Left cardiac atrium (tissue), 4 donors: Measurements from ENCODE around the gene ZNF296. TPM values are rescaled to one million over a fixed set of nuclear protein-coding genes. Genes with fewer than 3 reads are reported as not detected.
"Not testable (repeated sequence)": the region's sequence is repeated elsewhere in the genome, so short reads cannot be mapped to it uniquely, and the experiment has no call there.

ENCODE experiments used
- ATAC-seq, 2 donors: fragments of 200-7000 bp; cut with Tn5 transposase; one replicate each; pipeline ENCODE4 v1.9.1; 2020; ENCODE audit warnings: mild to moderate bottlenecking in 2 of 2, moderate library complexity in 2 of 2
- DNase-seq: peaks from one replicate; pipeline ENCODE4 v3.0.0-alpha.2; 2020
- intact Hi-C, 2 donors: fragments of 100-400 bp; cut with DNase I; formaldehyde crosslinking; loops; one replicate each; pipeline versions ENCODE4 v1.14.1 to v1.15.1; 2022 to 2023
- long read RNA-seq: library from polyadenylated mRNA; unstranded; transcript quantifications from one replicate; pipeline ENCODE4 v2.0.0, GENCODE V29; 2021
- total RNA-seq, 2 donors: library from RNA; stranded (reverse); fragmentation: NEBNext Ultra II Directional; extraction: Animal tissue kit (Norgen Biotek cat#: 25700); gene quantifications; one replicate each; pipeline ENCODE4 v1.2.1, GENCODE V29; 2021
- donor health status: DM: no; HTN: yes; CAD: no.
- donor health status: DM: no; HTN: yes; CAD: no; lungs with severe emphysema.
- donor health status: DM: yes; HTN: yes; CAD: no.
- donor health status: Dilated cardiomyopathy.

ZNF296 gene
- under 1 TPM; 0.44 to 0.73 TPM for total RNA-seq
- long read RNA-seq, result 0 reads

- intact Hi-C loops, result no loop called here
- DNase-seq, result peak; percentile 74
These were observed at the start of gene ZNF296 for GRCh38 chr19:45076029-45076850. TSS of gene ZNF296 (minus strand) at chr19:45076478. CDS start at chr19:45076373, 105 bp downstream.

GRCh38 chr19:45125360-45125759 lies 49.1 kb upstream of the ZNF296 start:
- intact Hi-C loops, result no loop called here
- no peak for ATAC-seq

More at GRCh38 chr19:45076029-45076850, at the start of gene ZNF296:
- ATAC-seq, result peak; percentile 66 to 77

DNA sequence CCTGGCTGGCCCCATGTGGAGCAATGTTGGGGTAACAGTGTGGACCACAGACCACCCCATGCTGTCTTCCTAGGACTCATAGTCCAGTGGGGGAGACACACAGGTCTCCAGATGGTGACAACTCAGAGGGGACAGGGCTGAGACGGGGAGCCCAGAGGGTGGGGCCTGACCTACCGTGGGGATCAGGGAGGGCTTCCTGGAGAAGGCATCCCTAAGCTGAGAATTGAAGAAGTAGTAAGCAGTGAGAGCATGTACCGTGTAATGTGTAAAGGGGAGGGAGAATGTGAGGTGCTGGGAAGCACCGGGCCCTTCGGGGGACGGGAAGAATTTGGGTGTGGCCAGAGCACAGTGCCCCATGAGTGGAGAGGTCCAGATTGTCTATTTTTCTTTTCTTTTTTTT lies 47.7 kb upstream of the ZNF296 start:
- intact Hi-C loops, result no loop called here
- DNase-seq (no peak), ATAC-seq (no peak)

More at GRCh38 chr19:45125360-45125759, 49.1 kb upstream of the ZNF296 start:
- DNase-seq, result no peak

GRCh38 chr19:45123440-45123850 lies 47.2 kb upstream of the ZNF296 start:
- DNase-seq (no peak), ATAC-seq (no peak)
- intact Hi-C loops, result no loop called here

DNA sequence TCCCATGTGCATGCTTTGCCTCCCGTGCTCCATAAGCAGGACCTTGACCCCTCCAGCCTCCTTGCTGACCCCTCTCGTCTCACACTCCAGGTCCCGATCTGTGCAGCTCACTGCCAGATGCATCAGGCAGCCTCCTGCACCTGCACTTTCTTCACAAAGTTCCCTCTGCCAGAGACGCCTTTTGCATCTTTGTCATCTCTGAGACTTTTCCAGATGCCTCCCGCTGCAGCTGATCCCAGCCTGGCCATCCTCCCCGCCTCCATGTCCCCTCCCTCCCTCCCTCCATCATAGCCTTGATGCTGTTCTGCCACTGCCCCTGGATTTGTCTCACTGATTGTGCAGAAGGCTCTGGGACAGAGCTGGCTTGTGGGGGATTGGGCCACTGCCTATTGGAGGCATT lies 46.6 kb upstream of the ZNF296 start:
- intact Hi-C loops, result no loop called here
- ATAC-seq, result no peak
- DNase-seq, result no peak

- intact Hi-C loops, result no loop called here
- DNase-seq (no peak), ATAC-seq (no peak)
These were observed 45.6 kb upstream of the ZNF296 start for GRCh38 chr19:45121827-45122345.

DNA sequence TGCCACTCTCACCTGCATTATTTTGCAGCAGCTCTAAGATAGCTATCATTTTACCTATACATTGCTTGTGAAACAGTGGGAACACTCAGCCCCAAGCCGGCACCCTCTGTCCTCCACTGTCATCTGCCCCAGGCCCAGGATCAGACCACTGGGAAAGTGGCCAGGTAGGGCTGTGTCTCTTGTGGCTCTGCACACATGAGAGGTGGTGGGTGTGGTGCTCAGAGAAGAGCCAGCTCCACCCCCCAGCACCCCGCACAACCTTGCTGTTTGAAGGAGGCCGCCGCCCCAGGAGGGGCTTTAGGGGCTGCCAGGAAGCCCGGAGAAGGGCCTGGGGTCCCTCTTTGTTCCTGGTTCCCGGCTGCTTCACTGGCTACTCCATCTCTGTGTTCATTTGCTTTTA lies 43.3 kb upstream of the ZNF296 start:
- no peak for ATAC-seq
- DNase-seq, result no peak
- intact Hi-C loops, result no loop called here

DNA sequence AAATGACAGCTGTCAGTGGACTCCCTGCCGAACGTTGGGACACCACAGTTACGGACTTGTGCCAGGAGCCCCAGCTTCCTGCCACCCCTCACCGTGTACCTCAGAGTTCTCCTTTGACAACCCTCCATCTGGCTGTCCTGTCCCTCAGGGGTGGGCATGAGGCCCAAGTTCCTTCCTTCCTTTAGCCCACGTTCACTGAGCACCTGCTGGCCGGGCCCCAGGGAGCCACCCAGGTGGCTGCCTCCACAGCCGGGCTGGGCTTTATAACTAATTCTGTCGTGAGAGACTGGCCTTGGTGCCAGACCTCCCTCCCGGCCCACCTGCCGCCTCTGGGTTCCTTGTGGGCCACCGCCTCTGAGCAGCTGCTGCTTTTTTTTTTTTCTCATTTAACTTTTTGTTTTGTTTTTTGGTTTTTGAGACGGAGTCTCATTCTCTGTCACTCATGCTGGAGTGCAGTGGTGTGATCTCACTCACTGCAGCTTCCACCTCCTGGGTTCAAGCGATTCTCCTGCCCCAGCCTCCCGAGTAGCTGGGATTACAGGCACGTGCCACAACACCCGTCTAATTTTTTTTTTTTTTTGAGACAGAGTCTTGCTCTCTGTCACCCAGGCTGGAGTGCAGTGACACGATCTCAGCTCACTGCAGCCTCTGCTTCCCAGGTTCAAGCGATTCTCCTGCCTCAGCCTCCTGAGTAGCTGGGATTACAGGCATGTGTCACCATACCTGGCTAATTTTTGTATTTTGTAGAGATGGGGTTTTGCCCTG lies 42.5 kb upstream of the ZNF296 start:
- DNase-seq, ATAC-seq, intact Hi-C loops: not testable (repeated sequence)

DNA sequence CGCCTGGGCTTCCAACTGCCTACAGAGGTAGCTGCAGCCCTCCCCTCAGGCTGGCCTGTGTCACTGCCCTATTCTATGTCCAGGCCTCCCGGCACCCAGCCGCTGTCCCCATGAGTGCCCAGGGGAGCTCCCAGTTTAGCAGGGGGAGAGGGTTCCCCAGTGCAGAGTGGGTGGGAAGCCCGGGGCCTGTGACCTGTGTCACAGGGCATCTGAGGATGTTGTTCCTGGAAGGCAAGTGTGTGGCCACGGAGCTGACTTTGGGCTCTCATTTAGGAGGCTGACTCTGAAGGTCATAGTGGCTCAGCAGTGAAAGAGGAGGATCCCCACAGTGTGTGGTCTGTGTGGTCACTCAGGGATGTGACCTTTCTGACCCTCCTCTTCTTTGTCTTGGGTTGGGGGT lies 41.8 kb upstream of the ZNF296 start:
- intact Hi-C loops, result no loop called here
- no peak for DNase-seq

DNA sequence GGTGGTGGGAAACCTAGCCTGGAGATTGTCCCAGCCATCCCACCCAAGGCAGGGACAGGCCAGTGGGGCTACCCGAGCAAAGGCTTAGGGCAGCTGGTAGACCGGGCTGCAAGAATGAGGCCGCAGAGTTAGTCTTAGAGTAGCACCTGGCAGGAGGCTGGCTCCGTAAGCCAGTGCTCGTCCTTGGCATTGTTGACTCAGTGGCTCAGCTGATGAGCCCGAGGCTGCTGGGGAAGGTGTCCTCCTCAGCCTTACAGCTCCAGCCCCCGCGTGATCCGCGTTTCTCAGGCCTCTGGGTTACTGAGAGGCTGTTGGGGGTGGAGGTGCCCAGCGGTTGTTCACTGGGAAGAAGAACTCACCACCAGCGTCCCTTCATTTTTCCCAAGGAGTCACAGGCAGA lies 41.4 kb upstream of the ZNF296 start:
- intact Hi-C loops, result no loop called here
- no peak for ATAC-seq
- no peak for DNase-seq

More for the DNA sequence above, 41.8 kb upstream of the ZNF296 start:
- ATAC-seq, result peak in 1 of 2 donors; percentile 27

GRCh38 chr19:45117167-45117594 lies 40.9 kb upstream of the ZNF296 start:
- ATAC-seq, result no peak
- DNase-seq, result no peak
- intact Hi-C loops, result no loop called here

GRCh38 chr19:45115809-45116615 lies 39.7 kb upstream of the ZNF296 start:
- DNase-seq (no peak), ATAC-seq (no peak)
- intact Hi-C loops, result no loop called here

- intact Hi-C loops, result no loop called here
- ATAC-seq (no peak), DNase-seq (no peak)
These were observed 37.8 kb upstream of the ZNF296 start for GRCh38 chr19:45114116-45114515.

DNA sequence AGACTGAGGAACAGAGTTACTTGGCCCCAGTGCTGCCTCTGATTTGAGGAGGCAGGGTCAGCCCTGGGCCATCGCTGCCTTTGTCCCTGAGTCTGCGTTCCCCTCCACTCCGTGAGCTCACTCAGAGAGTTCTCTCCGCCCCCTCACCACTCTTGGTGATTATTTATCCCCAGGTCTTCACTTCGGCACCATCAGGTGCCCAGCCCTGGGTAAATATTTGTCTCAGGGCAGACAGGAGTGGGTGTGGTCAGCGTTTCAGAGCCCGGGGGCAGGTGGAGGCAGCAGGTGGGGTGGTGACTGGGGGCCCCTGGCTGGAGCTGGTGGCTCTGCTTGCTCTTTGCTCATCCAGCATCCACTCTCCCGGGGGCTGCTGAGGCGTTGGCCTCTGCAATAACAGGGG lies 37.4 kb upstream of the ZNF296 start:
- no peak for DNase-seq
- intact Hi-C loops, result no loop called here
- no peak for ATAC-seq

DNA sequence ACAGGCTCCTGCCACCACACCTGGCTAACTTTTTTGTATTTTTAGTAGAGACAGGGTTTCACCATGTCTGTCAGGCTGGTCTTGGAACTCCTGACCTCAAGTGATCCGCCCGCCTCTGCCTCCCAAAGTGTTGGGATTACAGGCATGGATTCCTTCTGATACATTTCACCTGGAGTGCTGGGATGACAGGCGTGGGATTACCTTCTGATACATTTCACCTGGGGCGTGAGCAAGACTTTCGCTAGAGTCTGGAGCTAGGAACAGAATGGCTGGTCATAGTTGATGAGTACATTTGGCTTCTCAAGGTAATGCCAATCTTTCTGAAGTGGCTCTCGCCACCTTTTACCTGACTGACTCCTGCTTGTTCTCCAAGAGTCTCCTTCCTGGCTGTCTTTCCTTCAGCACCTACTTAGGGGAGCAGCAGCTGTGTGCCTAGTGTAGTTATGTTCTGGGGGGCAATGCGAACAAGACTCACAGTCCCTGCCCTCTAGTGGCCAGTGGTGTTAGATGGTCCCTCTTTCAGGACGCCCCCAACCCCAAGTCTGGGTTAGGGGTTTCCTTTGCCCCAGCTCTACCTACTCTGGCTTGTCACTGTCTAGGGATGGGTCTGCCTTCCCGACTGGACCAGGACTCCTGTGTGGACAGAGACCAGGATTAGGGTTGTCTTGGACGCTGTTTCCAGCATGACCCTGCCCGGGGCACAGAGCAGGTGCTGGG lies 36.0 kb upstream of the ZNF296 start:
- ATAC-seq, result no peak
- DNase-seq, result no peak
- intact Hi-C loops, result no loop called here

DNA sequence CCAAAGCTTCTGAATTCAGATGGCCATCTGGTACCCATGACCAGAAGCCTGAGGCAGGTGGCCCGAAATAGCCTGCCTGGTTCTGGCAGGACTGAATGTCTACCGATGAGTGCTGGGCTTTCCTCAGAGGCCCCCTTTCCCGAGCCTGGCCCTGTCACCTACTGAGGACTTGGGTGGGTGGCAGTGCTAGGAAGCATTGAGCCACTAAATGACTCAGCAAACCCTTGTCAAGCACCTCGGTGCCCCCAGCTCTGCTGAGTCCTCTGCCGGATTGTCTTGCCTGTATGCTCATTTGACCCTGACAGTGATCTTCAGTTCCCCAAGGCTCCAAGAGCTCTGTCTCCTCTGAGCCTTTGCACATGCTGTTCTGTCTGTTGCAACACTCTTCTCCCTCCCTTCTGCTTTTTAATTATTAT lies 34.6 kb upstream of the ZNF296 start:
- no peak for DNase-seq
- ATAC-seq, result no peak
- intact Hi-C loops, result no loop called here

DNA sequence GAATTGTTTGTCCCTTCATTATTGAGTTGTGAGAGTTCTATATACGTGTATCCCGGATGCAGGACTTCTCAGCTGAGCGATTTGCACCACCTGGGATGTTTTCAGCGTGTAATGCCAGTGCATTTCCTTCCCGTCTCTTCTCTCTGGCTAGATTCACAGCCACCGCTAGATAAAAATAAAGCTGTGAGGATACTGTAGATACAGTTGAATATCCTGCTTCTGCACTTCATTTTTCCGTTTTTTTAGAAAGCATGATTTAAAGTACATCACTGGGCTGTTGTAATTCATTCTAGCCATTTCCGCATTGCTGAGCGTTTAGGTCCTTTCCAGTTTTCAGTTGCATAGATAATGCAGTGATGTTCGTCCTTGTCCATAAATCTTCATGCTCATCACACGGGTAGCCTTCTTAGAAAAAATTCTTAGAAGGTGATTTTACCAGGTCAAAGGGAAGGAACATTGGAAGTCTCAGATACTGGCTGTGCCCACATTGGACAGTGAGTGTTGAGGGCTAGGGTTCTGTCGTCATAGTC lies 31.4 kb upstream of the ZNF296 start:
- no peak for ATAC-seq
- intact Hi-C loops, result no loop called here
- DNase-seq, result no peak

- DNase-seq, intact Hi-C loops, ATAC-seq: not testable (repeated sequence)
These were observed 30.1 kb upstream of the ZNF296 start for GRCh38 chr19:45106363-45106762.
